AG09309 (cell line): Measurements from ENCODE around the gene TSPAN10.
A peak's percentile ranks its signal among the peaks of the same experiment; 100 is the strongest.

Experiments
- DNase-seq: peaks from one replicate; pipeline ENCODE4 v3.0.0-alpha.2; 2010; ENCODE audit warnings: low read depth
- H3K4me3 ChIP-seq: 2 replicates; pipeline ENCODE4 v1.5.1; 2011; ENCODE audit warnings: mild to moderate bottlenecking, low read depth, low read length, moderate library complexity; ENCODE audit not compliant: control insufficient read depth
- CTCF ChIP-seq: IDR thresholded peaks from 2 replicates; pipeline ENCODE4 v1.5.1; 2011; ENCODE audit warnings: mild to moderate bottlenecking, low read depth, low read length, inconsistent platforms; ENCODE audit not compliant: insufficient read depth, control insufficient read depth; ENCODE audit errors: missing control alignments

The TSPAN10 gene

GRCh38 chr17:81685108-81685507, 48.1 kb downstream of the TSPAN10 start:
- no peak for TF ChIP-seq CTCF
- no peak for DNase-seq
- peak overlapping the region; percentile 49 for H3K4me3 ChIP-seq

GRCh38 chr17:81686614-81687013, 49.6 kb downstream of the TSPAN10 start:
- H3K4me3 ChIP-seq = no peak overlapping the region
- DNase-seq = no peak
- TF ChIP-seq CTCF = no peak

- H3K4me3 ChIP-seq = no peak overlapping the region
- no peak for DNase-seq
- TF ChIP-seq CTCF = no peak
These were observed 51.0 kb downstream of the TSPAN10 start for GRCh38 chr17:81687770-81688541.

- DNase-seq = no peak
- TF ChIP-seq CTCF = no peak
- no peak overlapping the region for H3K4me3 ChIP-seq
These were observed 51.6 kb downstream of the TSPAN10 start for GRCh38 chr17:81688616-81689015.

- DNase-seq = no peak
- TF ChIP-seq CTCF = no peak
- no peak overlapping the region for H3K4me3 ChIP-seq
These were observed 53.1 kb downstream of the TSPAN10 start for GRCh38 chr17:81690066-81690465.

- no peak for TF ChIP-seq CTCF
- H3K4me3 ChIP-seq = no peak overlapping the region
These were observed 53.6 kb downstream of the TSPAN10 start for GRCh38 chr17:81690549-81690948.

More at GRCh38 chr17:81690549-81690948, 53.6 kb downstream of the TSPAN10 start:
- DNase-seq = no peak
